Articular chondrocyte of knee joint (primary cell): Measurements from ENCODE around the gene BCLAF3. TPM values are rescaled to one million over a fixed set of nuclear protein-coding genes. Genes with fewer than 3 reads are reported as not detected.
A peak's percentile ranks its signal among the peaks of the same experiment; 100 is the strongest.

Experiments
- small RNA-seq: library from RNA; depleted of rRNA; stranded (forward); fragments of <200 nt; gene quantifications from one replicate; pipeline ENCODE3, GENCODE V24; 2012
- total RNA-seq: library from RNA; depleted of rRNA; stranded (reverse); fragments of >200 nt; gene quantifications from 2 replicates; pipeline ENCODE4 v1.2.3, GENCODE V29; 2012

BCLAF3 gene
- 8.9 and 11.1 TPM in 2 replicates for total RNA-seq

DNA sequence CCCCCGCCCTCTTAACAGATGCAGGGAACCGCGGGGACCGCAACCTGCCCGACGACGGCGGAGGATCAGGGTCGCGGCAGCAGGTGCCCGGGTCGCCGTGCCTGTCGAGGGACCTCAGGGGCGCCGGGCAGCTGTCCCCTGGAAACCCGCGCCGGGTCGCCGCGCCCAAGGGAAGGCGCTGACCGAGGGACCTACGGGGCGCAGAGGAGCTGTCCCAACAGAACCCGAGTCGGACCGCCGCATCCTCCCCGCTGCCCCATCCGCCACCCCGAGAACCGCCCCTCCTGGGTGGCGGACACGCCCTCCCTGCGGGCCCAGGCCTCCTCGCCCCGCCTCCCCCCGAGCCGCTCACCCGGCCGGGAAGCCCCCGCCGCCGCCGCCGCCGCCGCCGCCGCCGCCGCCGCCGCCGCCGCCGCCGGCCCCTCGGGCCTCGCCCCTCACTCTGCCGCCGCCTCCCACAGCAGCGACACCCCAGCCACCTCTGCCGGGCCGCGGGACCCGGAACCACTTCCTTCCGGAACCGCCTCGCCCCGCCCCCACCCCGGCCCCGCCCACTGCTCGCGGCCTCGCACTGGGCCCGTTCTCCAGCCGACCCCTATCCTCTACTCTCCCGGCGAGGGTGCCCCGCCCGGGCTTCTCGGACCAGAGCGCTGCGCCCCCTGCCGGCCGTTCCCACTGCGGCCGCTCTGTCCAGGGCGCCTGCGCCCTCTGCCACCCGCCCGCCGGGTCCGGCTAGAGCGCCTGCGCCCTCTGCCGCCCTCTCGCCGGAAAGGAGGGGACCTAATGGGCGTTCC is at the start of gene BCLAF3:
TSS of gene BCLAF3 (minus strand) at position 506 of the 794 bp plus-strand sequence. CDS start 20,797 bp downstream, outside the sequence.

Small RNA genes within 50 kb of the gene (small RNA-seq; reads per million reads assigned to genes)
- 18.1 reads per million, percentile 95 among the genes with 10 or more reads in this experiment for gene MIR23C
- not detected for gene RF00019

Other genes starting within 250 kb of the BCLAF3 start
- gene SH3KBP1, start 103.5 kb downstream of the BCLAF3 start, total RNA-seq, result 25.7 and 27.6 TPM in 2 replicates
- gene MAP7D2, start 125.8 kb upstream of the BCLAF3 start, total RNA-seq, result 0.13 and 0.65 TPM in 2 replicates
- gene EIF1AX, start 150.8 kb upstream of the BCLAF3 start, total RNA-seq, result 61.9 and 79.6 TPM in 2 replicates